A549 (cell line): ENCODE results near the gene RTL9.
A peak's percentile ranks its signal among the peaks of the same experiment; 100 is the strongest.

Experiments
- CEBPB ChIP-seq, 2 experiments: fragments of >200 bp in 1 of 2; sonication (Bioruptor Twin) in 1 of 2; formaldehyde crosslinking in 1 of 2; IDR thresholded peaks; 2 replicates each; pipeline ENCODE4 v1.6.1; 2012 to 2016
- CHD4 ChIP-seq: fragments of 200-600 bp; sonication (generic); IDR thresholded peaks from 2 replicates; pipeline ENCODE4 v1.6.1; 2016; ENCODE audit warnings: antibody characterized with exemption, mild to moderate bottlenecking, borderline replicate concordance
- EP300 ChIP-seq, 2 experiments: fragments of >200 bp; sonication (Bioruptor Twin); formaldehyde crosslinking; IDR thresholded peaks; 2 replicates in 1 of 2; 3 replicates in 1 of 2; pipeline ENCODE4 v1.6.1; 2016 to 2017
- MYC ChIP-seq: IDR thresholded peaks from 2 replicates; pipeline ENCODE4 v1.6.1; 2012; ENCODE audit warnings: mild to moderate bottlenecking, inconsistent platforms, low read length, improper control_type of control experiment, borderline replicate concordance
- NFE2L2 ChIP-seq: fragments of 150-350 bp; conservative IDR thresholded peaks from 2 replicates; pipeline ENCODE4 v1.6.1; 2014; ENCODE audit warnings: low read length
- POLR2A ChIP-seq: IDR thresholded peaks from 2 replicates; pipeline ENCODE4 v1.6.1; 2012; ENCODE audit warnings: mild to moderate bottlenecking, low read length
- RCOR1 ChIP-seq: fragments of 150-350 bp; IDR thresholded peaks from 2 replicates; pipeline ENCODE4 v1.6.1; 2014; ENCODE audit warnings: antibody characterized with exemption, low read length, low read depth
- SMC3 ChIP-seq: fragments of >200 bp; sonication (Bioruptor Twin); formaldehyde crosslinking; IDR thresholded peaks from 3 replicates; pipeline ENCODE4 v1.6.1; 2018; ENCODE audit warnings: inconsistent platforms
- TF ChIP-seq, protein P1 (sequence below): fragments of 200-600 bp; sonication (generic); IDR thresholded peaks from 2 replicates; pipeline ENCODE4 v1.6.1; 2016; ENCODE audit warnings: antibody characterized with exemption, mild to moderate bottlenecking, moderate library complexity
- TF ChIP-seq, protein P2 (sequence below): fragments of >200 bp; sonication (Bioruptor Twin); formaldehyde crosslinking; IDR thresholded peaks from 3 replicates; pipeline ENCODE4 v1.5.1; 2016
- TF ChIP-seq, protein P3 (sequence below): IDR thresholded peaks from 2 replicates; pipeline ENCODE4 v1.6.1; 2012

DNA sequence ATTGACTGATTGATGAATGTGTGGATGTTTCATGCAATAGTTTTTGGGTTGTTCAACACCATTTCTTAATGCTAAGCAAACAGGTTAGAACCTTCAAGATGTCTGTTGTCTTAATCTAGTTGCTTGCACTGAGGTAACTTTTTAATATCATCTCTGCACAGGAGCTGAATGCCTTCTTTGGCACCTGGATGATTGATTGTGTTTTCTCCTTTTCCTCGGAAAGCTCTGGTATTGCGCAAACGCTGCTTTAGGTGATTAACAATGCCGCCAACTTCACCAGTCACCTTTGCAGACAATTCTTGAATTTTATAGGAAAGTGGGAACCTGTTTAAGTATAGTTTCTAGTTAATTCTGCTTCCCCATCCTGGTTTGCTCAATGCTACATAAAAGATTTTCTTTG is 48.2 kb downstream of the RTL9 start:
- TF ChIP-seq, protein P1, sequence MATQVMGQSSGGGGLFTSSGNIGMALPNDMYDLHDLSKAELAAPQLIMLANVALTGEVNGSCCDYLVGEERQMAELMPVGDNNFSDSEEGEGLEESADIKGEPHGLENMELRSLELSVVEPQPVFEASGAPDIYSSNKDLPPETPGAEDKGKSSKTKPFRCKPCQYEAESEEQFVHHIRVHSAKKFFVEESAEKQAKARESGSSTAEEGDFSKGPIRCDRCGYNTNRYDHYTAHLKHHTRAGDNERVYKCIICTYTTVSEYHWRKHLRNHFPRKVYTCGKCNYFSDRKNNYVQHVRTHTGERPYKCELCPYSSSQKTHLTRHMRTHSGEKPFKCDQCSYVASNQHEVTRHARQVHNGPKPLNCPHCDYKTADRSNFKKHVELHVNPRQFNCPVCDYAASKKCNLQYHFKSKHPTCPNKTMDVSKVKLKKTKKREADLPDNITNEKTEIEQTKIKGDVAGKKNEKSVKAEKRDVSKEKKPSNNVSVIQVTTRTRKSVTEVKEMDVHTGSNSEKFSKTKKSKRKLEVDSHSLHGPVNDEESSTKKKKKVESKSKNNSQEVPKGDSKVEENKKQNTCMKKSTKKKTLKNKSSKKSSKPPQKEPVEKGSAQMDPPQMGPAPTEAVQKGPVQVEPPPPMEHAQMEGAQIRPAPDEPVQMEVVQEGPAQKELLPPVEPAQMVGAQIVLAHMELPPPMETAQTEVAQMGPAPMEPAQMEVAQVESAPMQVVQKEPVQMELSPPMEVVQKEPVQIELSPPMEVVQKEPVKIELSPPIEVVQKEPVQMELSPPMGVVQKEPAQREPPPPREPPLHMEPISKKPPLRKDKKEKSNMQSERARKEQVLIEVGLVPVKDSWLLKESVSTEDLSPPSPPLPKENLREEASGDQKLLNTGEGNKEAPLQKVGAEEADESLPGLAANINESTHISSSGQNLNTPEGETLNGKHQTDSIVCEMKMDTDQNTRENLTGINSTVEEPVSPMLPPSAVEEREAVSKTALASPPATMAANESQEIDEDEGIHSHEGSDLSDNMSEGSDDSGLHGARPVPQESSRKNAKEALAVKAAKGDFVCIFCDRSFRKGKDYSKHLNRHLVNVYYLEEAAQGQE: no peak
- TF ChIP-seq, protein P2, sequence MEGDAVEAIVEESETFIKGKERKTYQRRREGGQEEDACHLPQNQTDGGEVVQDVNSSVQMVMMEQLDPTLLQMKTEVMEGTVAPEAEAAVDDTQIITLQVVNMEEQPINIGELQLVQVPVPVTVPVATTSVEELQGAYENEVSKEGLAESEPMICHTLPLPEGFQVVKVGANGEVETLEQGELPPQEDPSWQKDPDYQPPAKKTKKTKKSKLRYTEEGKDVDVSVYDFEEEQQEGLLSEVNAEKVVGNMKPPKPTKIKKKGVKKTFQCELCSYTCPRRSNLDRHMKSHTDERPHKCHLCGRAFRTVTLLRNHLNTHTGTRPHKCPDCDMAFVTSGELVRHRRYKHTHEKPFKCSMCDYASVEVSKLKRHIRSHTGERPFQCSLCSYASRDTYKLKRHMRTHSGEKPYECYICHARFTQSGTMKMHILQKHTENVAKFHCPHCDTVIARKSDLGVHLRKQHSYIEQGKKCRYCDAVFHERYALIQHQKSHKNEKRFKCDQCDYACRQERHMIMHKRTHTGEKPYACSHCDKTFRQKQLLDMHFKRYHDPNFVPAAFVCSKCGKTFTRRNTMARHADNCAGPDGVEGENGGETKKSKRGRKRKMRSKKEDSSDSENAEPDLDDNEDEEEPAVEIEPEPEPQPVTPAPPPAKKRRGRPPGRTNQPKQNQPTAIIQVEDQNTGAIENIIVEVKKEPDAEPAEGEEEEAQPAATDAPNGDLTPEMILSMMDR: no peak
- TF ChIP-seq SMC3 (no peak), POLR2A (no peak), RCOR1 (no peak), MYC (no peak), EP300 (IDR thresholded peaks at IDR 0.05) (no peak), NFE2L2 (no peak), CHD4 (no peak), CEBPB (IDR thresholded peaks at IDR 0.05) (peak; percentile 19 to 58; a peak in 2 of 4 replicates)
- TF ChIP-seq, protein P3, sequence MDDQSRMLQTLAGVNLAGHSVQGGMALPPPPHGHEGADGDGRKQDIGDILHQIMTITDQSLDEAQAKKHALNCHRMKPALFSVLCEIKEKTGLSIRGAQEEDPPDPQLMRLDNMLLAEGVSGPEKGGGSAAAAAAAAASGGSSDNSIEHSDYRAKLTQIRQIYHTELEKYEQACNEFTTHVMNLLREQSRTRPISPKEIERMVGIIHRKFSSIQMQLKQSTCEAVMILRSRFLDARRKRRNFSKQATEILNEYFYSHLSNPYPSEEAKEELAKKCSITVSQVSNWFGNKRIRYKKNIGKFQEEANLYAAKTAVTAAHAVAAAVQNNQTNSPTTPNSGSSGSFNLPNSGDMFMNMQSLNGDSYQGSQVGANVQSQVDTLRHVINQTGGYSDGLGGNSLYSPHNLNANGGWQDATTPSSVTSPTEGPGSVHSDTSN: no peak
